OCI-LY1 (cell line): ENCODE results near the gene ZDHHC11B.

ENCODE experiments used
- H2AFZ ChIP-seq: fragments of 200-600 bp; sonication (generic), shearing (Covaris generic); 2 replicates; pipeline ENCODE4 v1.6.0; 2014; ENCODE audit warnings: antibody characterized with exemption, mild to moderate bottlenecking, low read length
- H3F3A ChIP-seq: fragments of 200-600 bp; sonication (generic), shearing (Covaris generic); 2 replicates; pipeline ENCODE4 v1.6.0; 2014; ENCODE audit warnings: mild to moderate bottlenecking, antibody characterized with exemption, low read length, moderate library complexity; ENCODE audit not compliant: insufficient read depth
- H3K27ac ChIP-seq: fragments of 200-600 bp; sonication (generic); 2 replicates; pipeline ENCODE4 v1.5.1; 2014; ENCODE audit warnings: low read length, mixed run types, mild to moderate bottlenecking, low read depth; ENCODE audit not compliant: poor library complexity, severe bottlenecking
- H3K27me3 ChIP-seq: fragments of 200-600 bp; sonication (generic); 2 replicates; pipeline ENCODE4 v1.6.0; 2014; ENCODE audit warnings: antibody characterized with exemption, mild to moderate bottlenecking, low read length, moderate library complexity; ENCODE audit not compliant: insufficient read depth
- H3K36me3 ChIP-seq: fragments of 200-600 bp; sonication (generic); 2 replicates; pipeline ENCODE4 v1.6.1; 2014; ENCODE audit warnings: mild to moderate bottlenecking, antibody characterized with exemption, low read length, moderate library complexity, mixed read lengths; ENCODE audit not compliant: insufficient read depth
- H3K4me1 ChIP-seq: fragments of 200-600 bp; sonication (generic); 2 replicates; pipeline ENCODE4 v1.5.1; 2014; ENCODE audit warnings: mild to moderate bottlenecking, low read length, moderate library complexity; ENCODE audit not compliant: insufficient read depth, severe bottlenecking
- H3K4me2 ChIP-seq: fragments of 200-600 bp; sonication (generic), shearing (Covaris generic); 2 replicates; pipeline ENCODE4 v1.6.1; 2014; ENCODE audit warnings: low read length
- H3K4me3 ChIP-seq: fragments of 200-600 bp; sonication (generic); 2 replicates; pipeline ENCODE4 v1.5.1; 2014; ENCODE audit warnings: low read length, low read depth, mild to moderate bottlenecking, mixed read lengths; ENCODE audit not compliant: poor library complexity, severe bottlenecking
- H3K79me2 ChIP-seq: fragments of 200-600 bp; shearing (Covaris generic); 2 replicates; pipeline ENCODE4 v1.6.1; 2016; ENCODE audit warnings: mixed run types, low read length, mixed read lengths; ENCODE audit not compliant: insufficient read depth
- H3K9ac ChIP-seq: fragments of 200-600 bp; sonication (generic), shearing (Covaris generic); 2 replicates; pipeline ENCODE4 v1.6.1; 2014; ENCODE audit warnings: mild to moderate bottlenecking, low read length, mixed read lengths
- H3K9me2 ChIP-seq: fragments of 200-600 bp; sonication (generic), shearing (Covaris generic); 2 replicates; pipeline ENCODE4 v1.6.1; 2014; ENCODE audit warnings: low read depth, mild to moderate bottlenecking, low read length, mixed read lengths
- H3K9me3 ChIP-seq: fragments of 200-600 bp; shearing (Covaris generic); 2 replicates; pipeline ENCODE4 v1.6.1; 2014; ENCODE audit warnings: low read length, mixed read lengths
- H4K20me1 ChIP-seq: fragments of 200-600 bp; sonication (generic), shearing (Covaris generic); 2 replicates; pipeline ENCODE4 v1.6.0; 2016; ENCODE audit warnings: mild to moderate bottlenecking, low read length; ENCODE audit not compliant: insufficient read depth
- EZH2 ChIP-seq: fragments of 200-600 bp; sonication (generic), shearing (Covaris generic); IDR thresholded peaks from 2 replicates; pipeline ENCODE4 v1.8.0; 2017; ENCODE audit warnings: borderline replicate concordance, mixed run types, mild to moderate bottlenecking, antibody characterized with exemption, low read length, moderate library complexity, mixed read lengths
- TF ChIP-seq, protein P1 (sequence below): fragments of 200-600 bp; sonication (generic), shearing (Covaris generic); IDR thresholded peaks from 2 replicates; pipeline ENCODE4 v1.5.1; 2017; ENCODE audit warnings: mild to moderate bottlenecking, antibody characterized with exemption, low read length, moderate library complexity, mixed read lengths

The ZDHHC11B gene

DNA sequence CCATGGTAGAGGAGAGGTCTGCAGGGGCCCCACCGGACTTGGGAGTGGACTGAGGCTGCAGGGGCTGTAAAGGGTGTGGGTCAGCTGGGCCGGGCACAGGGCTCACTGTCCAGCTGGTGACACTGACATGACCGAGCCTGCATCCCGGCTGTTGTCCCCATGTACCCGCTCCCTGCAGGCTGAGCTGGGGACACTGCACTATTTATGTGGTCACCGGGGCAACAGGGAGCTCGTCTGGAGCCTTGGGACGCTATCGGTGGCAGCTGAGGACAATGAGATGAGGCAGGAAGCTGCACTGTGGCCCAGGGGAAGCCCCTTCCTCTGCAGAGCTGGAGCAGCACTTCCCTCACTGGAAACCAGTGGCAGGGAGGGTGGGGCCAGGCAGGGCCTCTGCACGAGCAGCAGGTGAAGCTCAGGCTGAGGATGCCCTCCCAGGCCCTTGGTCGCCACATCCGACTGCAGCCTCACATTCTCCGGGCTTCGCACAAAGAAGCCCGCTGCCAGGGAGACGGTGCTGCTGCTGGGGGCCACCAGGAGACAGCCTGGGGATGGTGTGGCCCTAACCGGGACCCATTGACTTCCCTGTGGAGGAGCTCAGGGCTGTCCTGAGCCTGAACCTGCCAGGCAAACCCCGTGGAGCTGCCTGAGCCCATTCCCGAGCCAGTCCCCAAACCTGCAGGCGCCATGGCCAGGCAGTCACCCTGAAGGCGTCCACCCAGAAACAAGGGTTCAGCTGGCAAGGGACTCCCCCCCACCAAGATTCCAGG lies 26.4 kb downstream of the ZDHHC11B start:
- no peak overlapping the region for H3K4me2 ChIP-seq

DNA sequence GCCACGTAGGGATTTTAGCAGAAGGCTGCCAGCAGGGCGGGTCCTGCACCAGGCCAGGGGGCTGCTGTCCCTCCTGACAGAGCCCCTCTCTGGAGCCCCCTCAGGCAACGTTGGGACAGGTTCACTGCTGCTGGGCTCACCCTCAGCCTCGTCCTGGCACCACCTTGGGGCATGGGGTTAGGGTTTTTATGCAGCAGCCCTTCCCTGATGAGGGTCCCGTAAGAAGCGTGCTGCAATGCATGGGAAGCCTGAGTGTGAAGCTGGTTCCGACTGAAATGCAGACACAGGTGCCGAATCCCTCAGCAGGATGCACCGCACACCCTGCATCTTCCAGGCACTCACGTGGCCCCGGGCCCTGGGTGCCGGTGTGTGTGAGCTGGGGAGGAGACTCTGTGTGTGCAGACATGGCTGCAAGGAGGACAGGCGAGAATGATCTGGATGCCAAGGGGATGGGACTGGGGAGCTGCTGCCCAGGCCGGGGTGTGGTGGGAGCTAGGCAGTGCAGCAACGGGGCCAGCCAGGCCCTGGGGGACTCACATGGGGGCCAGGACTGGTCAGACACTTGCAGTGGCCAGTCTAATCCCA lies 27.1 kb downstream of the ZDHHC11B start:
- Histone ChIP-seq H3K9me3 (no peaks in the 10 kb centered on the region), H2AFZ (no peak overlapping the region), H3K4me3 (no peak overlapping the region), H3K4me2 (no peak overlapping the region), H3K9ac (no peak overlapping the region), H3K9me2 (no peaks in the 10 kb centered on the region), H3K36me3 (no peaks in the 10 kb centered on the region), H3K27ac (no peak overlapping the region), H4K20me1 (no peaks in the 10 kb centered on the region), H3K27me3 (no peaks in the 10 kb centered on the region), H3K4me1 (no peaks in the 10 kb centered on the region), H3K79me2 (no peaks in the 10 kb centered on the region), H3F3A (no peaks in the 10 kb centered on the region)
- TF ChIP-seq, protein P1, sequence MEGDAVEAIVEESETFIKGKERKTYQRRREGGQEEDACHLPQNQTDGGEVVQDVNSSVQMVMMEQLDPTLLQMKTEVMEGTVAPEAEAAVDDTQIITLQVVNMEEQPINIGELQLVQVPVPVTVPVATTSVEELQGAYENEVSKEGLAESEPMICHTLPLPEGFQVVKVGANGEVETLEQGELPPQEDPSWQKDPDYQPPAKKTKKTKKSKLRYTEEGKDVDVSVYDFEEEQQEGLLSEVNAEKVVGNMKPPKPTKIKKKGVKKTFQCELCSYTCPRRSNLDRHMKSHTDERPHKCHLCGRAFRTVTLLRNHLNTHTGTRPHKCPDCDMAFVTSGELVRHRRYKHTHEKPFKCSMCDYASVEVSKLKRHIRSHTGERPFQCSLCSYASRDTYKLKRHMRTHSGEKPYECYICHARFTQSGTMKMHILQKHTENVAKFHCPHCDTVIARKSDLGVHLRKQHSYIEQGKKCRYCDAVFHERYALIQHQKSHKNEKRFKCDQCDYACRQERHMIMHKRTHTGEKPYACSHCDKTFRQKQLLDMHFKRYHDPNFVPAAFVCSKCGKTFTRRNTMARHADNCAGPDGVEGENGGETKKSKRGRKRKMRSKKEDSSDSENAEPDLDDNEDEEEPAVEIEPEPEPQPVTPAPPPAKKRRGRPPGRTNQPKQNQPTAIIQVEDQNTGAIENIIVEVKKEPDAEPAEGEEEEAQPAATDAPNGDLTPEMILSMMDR, result no peak
- no peak for TF ChIP-seq EZH2

More for the DNA sequence above, 26.4 kb downstream of the ZDHHC11B start:
- Histone ChIP-seq H4K20me1 (no peaks in the 10 kb centered on the region), H3K27me3 (no peaks in the 10 kb centered on the region), H3K4me1 (no peaks in the 10 kb centered on the region), H3K4me3 (no peak overlapping the region), H2AFZ (no peak overlapping the region), H3K36me3 (no peaks in the 10 kb centered on the region), H3K9me3 (no peaks in the 10 kb centered on the region), H3F3A (no peaks in the 10 kb centered on the region), H3K9me2 (no peaks in the 10 kb centered on the region), H3K9ac (no peak overlapping the region), H3K79me2 (no peaks in the 10 kb centered on the region), H3K27ac (no peak overlapping the region)
- no peak for TF ChIP-seq EZH2
- TF ChIP-seq, protein P1, result no peak

DNA sequence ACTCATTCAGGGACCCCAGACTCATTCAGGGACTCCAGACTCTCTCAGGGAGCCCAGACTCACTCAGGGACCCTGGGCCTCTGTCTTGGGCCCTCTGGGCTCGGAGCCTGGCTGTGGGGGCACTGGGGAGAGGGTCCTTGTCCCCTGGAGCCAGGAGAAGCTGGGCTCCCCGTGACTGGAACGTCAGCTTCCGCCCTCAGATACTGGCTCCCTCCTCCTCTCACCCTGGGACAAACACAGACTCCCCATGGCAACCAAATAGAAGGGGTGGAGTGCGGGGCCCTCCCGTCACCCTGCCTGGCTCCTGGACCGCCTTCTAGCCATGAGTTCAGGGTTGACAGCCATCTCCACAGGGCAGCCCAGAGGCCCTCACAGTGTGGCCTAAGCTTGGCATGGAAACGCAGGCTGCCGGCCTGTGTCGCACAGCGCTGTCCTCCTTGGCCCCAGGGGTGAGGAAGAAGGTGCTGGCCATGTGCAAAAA lies 27.6 kb downstream of the ZDHHC11B start:
- Histone ChIP-seq H3K9me3 (no peaks in the 10 kb centered on the region), H2AFZ (no peak overlapping the region), H3K27me3 (no peaks in the 10 kb centered on the region), H3F3A (no peaks in the 10 kb centered on the region), H4K20me1 (no peaks in the 10 kb centered on the region), H3K9me2 (no peaks in the 10 kb centered on the region), H3K9ac (no peak overlapping the region), H3K79me2 (no peaks in the 10 kb centered on the region), H3K36me3 (no peaks in the 10 kb centered on the region), H3K4me3 (no peak overlapping the region), H3K4me1 (no peaks in the 10 kb centered on the region), H3K27ac (no peak overlapping the region), H3K4me2 (no peak overlapping the region)
- TF ChIP-seq EZH2, result no peak
- TF ChIP-seq, protein P1, result no peak
